ENCODE measurements around the gene ZFP91. TPM values are rescaled to one million over a fixed set of nuclear protein-coding genes. Genes with fewer than 3 reads are reported as not detected.

ZFP91 gene
- total RNA-seq, 1 donor from 2014 or later = 38.6 TPM

GRCh38 chr11:58637371-58637770 lies 58.5 kb downstream of the ZFP91 start:
- no peak for TF ChIP-seq CTCF (IDR thresholded peaks at IDR 0.05; ENCODE audit: insufficient read depth, low read length, poor library complexity, severe bottlenecking)
- H3K36me3 ChIP-seq (ENCODE audit: control insufficient read depth, insufficient read depth, low read length) = no peaks in the 10 kb centered on the region
- no peak for DNase-seq (ENCODE audit: low read depth)
- no peak overlapping the region for H3K4me3 ChIP-seq (ENCODE audit: low read depth, low read length)
- no peaks in the 10 kb centered on the region for H3K27me3 ChIP-seq (ENCODE audit: control insufficient read depth, insufficient read depth, low read length)

GRCh38 chr11:58639103-58639502 lies 60.2 kb downstream of the ZFP91 start:
- no peak for TF ChIP-seq CTCF (IDR thresholded peaks at IDR 0.05; ENCODE audit: insufficient read depth, low read length, poor library complexity, severe bottlenecking)
- no peaks in the 10 kb centered on the region for H3K36me3 ChIP-seq (ENCODE audit: control insufficient read depth, insufficient read depth, low read length)
- DNase-seq (ENCODE audit: low read depth) = no peak
- no peaks in the 10 kb centered on the region for H3K27me3 ChIP-seq (ENCODE audit: control insufficient read depth, insufficient read depth, low read length)
- no peak overlapping the region for H3K4me3 ChIP-seq (ENCODE audit: low read depth, low read length)

GRCh38 chr11:58639669-58640068 lies 60.8 kb downstream of the ZFP91 start:
- H3K27me3 ChIP-seq (ENCODE audit: control insufficient read depth, insufficient read depth, low read length) = no peaks in the 10 kb centered on the region
- no peak for DNase-seq (ENCODE audit: low read depth)
- H3K4me3 ChIP-seq (ENCODE audit: low read depth, low read length) = no peak overlapping the region
- TF ChIP-seq CTCF (IDR thresholded peaks at IDR 0.05; ENCODE audit: insufficient read depth, low read length, poor library complexity, severe bottlenecking) = no peak
- no peaks in the 10 kb centered on the region for H3K36me3 ChIP-seq (ENCODE audit: control insufficient read depth, insufficient read depth, low read length)

GRCh38 chr11:58640386-58641023 lies 61.6 kb downstream of the ZFP91 start:
- no peaks in the 10 kb centered on the region for H3K36me3 ChIP-seq (ENCODE audit: control insufficient read depth, insufficient read depth, low read length)
- TF ChIP-seq CTCF (IDR thresholded peaks at IDR 0.05; ENCODE audit: insufficient read depth, low read length, poor library complexity, severe bottlenecking) = no peak
- H3K27me3 ChIP-seq (ENCODE audit: control insufficient read depth, insufficient read depth, low read length) = no peaks in the 10 kb centered on the region
- no peak overlapping the region for H3K4me3 ChIP-seq (ENCODE audit: low read depth, low read length)
- no peak for DNase-seq (ENCODE audit: low read depth)

- TF ChIP-seq CTCF (IDR thresholded peaks at IDR 0.05; ENCODE audit: insufficient read depth, low read length, poor library complexity, severe bottlenecking) = no peak
- no peak for DNase-seq (ENCODE audit: low read depth)
- H3K27me3 ChIP-seq (ENCODE audit: control insufficient read depth, insufficient read depth, low read length) = no peaks in the 10 kb centered on the region
- H3K36me3 ChIP-seq (ENCODE audit: control insufficient read depth, insufficient read depth, low read length) = no peaks in the 10 kb centered on the region
- no peak overlapping the region for H3K4me3 ChIP-seq (ENCODE audit: low read depth, low read length)
Observed at GRCh38 chr11:58641341-58641740, 62.5 kb downstream of the ZFP91 start.

Data from kidney epithelial cell (primary cell).